A204.1 (cell line): ENCODE results near the gene BBOF1.
"Not testable (repeated sequence)": the region's sequence is repeated elsewhere in the genome, so short reads cannot be mapped to it uniquely, and the experiment has no call there.

ENCODE experiments used
- FAIRE-seq: peaks from 2 replicates; lab custom pipeline; 2012; peaks lifted over from hg19 to GRCh38; lab: Jason Lieb, UNC

BBOF1 gene, protein sequence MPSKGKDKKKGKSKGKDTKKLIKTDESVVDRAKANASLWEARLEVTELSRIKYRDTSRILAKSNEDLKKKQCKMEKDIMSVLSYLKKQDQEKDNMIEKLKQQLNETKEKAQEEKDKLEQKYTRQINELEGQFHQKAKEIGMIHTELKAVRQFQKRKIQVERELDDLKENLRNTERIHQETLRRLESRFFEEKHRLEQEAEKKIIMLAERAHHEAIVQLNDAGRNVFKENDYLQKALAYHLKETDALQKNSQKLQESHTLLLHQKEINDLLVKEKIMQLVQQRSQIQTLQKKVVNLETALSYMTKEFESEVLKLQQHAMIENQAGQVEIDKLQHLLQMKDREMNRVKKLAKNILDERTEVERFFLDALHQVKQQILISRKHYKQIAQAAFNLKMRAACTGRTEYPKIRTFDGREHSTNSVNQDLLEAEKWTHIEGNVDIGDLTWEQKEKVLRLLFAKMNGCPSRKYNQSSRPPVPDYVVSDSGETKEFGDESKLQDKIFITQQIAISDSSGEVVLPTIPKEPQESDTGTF

DNA sequence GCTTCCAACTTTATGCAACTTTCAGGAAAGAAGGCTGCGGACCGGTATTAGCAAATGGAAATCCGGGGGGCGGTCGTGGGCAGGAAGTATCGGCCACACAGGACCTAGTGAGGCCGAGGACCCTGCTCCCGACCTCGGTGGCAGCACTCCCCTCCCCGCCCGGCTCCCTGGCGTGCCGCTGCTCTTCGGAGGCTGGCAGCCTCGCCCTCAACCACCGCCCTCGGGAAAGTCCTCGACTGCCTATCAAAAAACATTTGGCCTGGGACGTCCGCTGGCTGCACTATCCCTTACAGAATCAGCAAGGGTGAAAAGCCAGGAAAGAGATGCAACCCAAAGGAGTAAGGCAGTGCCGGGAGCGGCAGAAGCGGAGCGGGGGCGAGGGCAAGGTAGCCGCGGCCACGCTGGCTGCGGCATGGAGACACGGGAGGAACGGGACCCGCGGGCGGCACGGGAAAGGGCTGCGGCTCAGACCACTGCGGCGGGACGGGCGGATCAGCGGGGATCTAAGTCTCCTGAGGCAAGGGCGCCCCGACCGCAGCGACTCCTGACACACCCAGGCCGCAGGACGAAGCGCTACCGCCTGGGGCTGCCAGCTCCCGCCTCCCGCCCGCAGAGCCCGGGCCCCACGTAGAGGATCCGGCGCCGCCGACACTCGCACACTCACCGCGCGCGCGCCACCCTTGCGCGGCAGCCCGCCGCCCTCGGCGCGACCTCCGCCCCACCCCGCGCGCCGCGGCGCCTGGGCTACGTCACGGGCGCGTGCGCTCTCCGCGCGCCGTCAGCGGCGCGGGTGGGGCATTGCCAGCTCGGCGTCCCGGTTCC, at the start of gene BBOF1, which contains the start of gene ENTPD5:
BBOF1 (plus strand) TSS at position 764 of the 822 bp plus-strand sequence. CDS start 130 bp downstream, outside the sequence.
ENTPD5 (minus strand) TSS at position 703 of the 822 bp plus-strand sequence. CDS start 31,186 bp downstream, outside the sequence.
- FAIRE-seq: no peak

DNA sequence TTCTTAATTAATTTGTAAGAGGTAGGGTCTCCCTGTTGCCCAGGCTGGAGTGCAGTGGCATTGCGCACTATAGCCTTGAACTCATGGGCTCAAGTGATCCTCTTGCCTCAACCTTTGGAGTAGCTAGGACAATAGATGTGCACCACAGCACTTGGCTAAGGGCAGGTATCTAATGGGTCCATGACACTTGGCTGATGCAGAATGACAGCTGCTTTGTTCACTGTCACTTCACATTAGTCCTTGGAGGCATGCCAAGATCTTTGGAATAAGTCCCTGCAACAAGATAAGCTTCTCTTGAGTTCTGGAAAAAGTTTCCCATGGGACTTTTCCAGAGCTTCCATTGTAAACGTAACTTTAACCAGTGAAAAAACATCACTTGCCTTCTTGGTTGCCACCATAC, 45.7 kb upstream of the BBOF1 start:
- no peak for FAIRE-seq

DNA sequence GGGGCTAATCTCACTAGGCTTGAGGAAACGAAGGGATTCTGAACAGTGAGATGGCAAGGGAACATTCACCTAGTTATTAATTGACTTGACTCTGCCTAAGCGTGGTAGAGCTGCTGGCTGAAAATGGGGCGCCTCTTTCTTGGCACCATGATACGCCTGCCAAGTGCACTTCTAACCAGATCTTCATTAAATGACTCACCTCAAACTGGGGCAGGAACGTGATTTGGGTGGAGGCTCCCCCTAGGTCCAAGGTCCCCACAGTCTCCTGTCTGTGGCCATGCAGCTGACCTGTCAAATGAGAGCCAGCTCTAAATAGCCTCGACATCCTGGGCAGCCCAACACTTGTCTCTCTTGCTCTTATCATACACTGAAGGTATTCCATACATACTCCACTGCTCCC, 43.0 kb upstream of the BBOF1 start:
- no peak for FAIRE-seq

DNA sequence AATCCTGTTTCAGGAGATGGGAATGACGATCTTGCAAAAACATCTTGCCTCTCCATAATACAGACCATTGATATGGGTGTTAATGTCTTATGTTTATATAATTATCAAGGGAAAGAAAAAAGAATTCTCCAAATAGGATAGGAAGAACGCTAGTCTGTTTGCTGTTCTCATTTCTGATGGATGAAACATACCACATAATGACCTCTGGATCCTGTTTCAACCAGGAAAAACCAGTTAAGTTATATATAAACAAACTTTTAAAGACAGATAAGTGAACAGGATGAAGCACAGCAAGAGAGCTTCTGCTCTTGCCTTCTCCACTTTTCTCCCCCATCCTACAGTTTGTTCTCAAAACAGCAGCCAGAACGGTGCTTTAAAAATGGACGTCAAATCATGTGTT, 41.3 kb upstream of the BBOF1 start:
- no peak for FAIRE-seq

DNA sequence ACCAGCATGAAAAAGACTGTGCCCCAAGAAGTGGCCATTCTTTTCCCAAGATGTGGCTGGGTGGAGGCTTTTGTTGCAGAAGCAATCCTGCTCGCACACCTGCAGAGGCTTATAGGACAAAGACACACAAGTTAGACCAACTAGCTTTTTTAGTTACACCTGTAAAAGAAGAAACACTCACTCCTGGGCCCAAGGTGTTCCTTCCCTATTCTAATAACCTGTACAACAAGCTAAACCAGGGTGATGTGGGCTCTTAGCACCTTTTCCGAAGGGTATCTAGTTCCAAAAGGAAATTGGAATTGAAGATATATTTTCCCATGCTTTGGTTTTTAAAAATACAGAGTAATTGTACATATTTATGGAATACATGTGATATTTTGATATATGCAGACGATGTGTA, 31.1 kb upstream of the BBOF1 start:
- no peak for FAIRE-seq

DNA sequence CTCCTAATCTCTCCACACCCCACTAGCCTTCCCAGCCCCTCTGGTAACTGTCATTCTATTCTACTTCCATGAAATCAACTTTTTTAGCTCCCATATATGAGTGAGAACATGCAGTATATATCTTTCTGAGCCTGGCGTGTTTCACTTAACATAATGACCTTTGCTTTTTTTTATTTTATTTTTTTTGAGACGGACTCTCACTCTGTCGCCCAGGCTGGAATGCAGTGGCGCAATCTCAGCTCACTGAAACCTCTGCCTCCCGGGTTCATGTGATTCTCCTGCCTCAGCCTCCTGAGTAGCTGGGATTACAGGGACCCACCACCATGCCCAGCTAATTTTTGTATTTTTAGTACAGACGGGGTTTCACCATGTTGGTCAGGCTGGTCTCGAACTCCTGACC, 30.5 kb upstream of the BBOF1 start:
- not testable (repeated sequence) for FAIRE-seq

DNA sequence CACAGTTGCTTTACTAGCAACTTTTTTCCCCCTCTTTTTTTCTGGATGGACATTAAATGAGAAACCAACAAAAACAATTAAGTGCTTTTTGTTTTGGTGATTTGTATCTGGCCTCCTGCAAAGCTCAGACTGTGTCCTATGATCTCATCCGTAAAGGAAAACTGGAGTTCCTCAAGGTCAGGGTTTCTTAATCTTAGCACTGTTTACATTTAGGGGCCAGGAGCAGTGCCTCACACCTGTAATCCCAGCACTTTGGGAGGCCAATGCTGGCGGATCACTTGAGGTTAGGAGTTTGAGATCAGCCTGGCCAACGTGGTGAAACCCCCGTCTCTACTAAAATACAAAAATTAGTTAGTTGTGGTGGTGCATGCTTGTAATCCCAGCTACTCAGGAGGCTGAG, 28.1 kb upstream of the BBOF1 start:
- no peak for FAIRE-seq

DNA sequence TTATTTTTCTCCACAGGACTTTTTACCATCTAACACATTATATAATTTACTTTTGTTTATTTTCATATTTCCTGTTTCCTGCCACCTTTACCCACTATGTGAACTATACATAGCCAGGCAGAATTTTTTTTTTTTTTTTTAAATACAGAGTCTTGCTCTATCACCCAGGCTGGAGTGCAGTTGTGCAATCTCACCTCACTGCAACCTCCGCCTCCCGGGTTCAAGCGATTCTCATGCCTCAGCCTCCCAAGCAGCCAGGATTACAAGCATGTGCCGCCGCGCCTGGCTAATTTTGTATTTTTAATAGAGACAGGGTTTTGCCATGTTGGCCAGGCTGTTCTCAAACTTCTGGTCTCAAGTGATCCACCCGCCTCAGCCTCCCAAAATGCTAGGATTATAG, 24.2 kb upstream of the BBOF1 start:
- FAIRE-seq: not testable (repeated sequence)

DNA sequence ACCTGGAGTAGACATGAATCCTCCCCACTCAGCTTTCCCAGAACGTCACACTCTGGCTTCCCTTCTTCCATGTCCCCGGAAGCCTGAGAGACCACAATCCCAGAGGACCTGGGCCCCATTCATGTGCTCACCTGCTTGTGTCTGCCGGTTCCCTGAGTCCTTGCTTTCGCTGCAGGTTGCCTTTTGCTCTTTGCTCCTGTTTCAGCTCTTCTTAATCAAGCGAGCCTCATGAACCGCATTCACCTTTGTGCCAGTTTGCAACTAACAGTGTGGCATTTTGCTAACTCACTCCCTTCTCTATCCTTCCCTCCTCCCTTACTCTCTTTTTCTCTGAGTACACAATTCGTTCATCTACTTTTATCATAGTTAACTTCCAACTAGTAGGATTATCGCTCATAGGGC, 23.2 kb upstream of the BBOF1 start:
- no peak for FAIRE-seq

DNA sequence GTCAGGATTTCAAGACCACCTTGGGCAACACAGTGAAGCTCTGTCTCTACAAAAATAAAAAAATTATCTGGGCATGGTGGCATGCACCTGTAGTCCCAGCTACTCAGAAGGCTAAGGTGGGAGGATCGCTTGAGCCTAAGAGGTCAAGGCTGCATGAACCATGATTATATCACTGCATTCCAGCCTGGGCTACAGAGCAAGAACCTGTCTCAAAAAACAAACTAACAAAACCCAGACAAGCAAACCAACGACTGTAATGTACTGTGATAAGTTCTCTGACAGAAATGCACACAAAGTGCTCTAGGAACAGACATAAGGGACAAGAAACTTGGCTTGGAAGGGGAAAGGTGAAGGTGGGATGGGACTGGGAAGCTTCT, 22.4 kb upstream of the BBOF1 start:
- FAIRE-seq: no peak

DNA sequence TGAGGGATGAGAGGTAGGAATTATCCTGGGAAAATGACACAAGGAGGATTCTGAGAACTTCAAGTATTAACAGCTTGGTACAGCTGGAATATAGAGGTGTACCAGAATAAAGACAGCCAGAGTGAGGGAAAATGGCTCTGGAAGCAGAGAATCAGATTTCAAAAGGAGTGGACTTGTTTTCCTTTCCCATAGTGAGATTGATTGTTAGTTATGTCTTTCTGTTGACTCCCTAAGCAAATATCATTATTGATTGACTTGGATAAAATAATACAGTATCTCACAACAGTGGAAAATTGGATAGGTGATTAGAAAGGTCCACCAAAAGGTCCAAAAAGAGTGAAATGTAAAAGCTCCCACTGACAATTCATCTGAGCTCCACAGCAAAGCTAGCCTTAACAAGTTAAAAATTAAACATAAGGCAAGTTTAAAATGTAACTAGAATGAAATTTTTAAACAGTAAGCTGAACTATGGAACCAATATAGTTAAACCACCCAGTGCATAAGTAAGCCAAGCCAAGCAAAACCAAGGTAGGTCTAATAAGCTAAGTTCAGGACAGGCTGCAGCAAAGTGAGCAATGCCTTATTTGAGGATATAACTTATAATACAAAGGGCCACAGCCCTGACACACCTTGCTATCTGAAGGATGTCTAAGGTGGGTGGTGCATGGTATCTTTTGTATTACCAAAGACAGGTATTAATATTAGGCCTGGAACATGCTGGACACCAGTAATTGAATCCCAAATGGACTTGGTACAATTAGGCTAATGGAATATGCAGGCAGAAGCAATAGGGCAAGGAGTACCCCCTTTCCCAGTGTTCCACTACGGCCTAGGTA, 21.8 kb upstream of the BBOF1 start:
- no peak for FAIRE-seq

DNA sequence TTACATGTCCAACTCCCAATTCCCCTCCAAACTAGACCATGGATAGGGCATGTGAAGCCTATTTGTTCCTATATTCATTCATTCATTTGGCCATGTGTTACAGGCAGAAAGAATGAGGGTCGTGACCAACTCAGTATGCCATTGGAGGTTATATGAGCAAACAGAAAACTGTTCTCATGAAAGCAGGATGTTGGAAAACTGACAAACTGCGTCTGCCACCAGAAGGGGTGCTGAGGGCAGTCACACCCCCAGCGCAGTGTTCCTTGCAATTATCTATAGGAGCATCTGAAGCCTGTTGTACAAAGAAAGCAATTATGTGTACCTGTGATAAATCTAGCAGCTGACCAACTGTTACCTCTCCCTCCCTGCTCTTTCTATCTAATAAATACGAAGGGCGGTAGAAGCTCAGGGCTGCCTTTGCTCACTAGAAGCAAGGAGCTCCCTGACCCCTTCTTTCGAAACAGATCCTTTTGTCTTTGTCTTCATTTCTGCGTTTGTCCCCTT, 21.2 kb upstream of the BBOF1 start:
- no peak for FAIRE-seq

DNA sequence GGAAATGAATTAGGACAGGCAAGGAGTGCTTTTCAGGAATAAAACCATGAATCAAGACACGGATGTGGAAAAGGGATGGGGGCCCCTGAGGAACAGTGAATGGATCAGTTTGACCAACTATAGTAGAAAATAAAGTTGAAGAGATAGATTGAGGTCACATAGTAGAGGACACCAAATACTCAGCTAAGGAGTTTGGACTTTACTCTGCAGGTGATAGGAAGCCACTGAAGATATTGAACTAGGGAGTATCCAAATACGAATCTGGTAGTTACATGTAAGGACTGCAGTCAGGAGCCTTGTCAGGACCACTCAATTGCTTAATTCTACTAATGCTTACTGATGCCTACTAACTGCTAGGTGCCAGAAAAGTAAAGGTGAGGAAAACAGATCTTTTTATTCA, 20.4 kb upstream of the BBOF1 start:
- FAIRE-seq: no peak

DNA sequence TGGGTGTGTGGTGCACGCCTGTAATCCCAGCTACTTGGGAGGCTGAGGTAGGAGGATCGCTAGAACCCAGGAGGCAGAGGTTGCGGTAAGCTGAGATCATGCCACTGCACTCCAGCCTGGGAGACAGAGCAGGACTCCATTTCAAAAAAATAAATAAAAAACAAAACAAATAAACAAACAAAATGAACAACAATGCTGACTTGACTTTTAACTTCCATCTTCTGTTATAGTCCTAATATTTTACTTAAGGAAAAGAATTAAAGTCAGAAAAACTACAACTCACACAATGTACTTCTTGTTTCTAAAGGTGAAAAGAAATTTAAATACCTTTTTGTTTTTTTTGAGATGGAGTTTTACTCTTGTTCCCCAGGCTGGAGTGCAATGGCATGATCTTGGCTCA, 13.5 kb upstream of the BBOF1 start:
- not testable (repeated sequence) for FAIRE-seq

DNA sequence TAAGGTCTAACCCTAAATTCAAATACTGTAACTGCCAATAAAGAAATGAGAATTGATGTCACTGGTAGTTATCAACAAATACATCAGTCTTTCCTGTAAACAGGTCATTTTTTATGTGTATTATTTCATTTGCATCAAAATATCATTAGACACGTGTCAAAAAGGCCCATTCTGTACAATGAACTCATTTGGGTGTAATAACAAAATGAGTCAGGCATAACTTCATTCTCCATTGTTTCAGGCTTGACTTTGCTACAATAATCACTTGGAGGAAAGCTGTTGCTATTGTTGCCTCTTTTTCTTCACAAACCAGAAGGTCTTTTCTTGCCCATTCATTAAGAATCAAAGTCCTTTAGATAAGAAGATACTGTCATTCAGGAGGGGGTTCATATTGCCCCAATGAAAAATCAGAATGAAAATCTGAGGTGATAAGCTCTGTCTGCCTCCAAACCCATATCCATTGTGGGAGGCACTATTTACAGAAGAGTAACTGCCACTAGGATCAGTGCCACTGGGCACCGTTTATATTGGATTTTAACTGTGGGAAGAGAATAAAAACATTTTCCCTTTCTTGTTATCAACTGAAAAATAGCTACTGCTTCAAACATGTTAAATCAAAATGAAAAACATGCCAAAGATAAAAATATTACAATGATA, 10.2 kb upstream of the BBOF1 start:
- no peak for FAIRE-seq

DNA sequence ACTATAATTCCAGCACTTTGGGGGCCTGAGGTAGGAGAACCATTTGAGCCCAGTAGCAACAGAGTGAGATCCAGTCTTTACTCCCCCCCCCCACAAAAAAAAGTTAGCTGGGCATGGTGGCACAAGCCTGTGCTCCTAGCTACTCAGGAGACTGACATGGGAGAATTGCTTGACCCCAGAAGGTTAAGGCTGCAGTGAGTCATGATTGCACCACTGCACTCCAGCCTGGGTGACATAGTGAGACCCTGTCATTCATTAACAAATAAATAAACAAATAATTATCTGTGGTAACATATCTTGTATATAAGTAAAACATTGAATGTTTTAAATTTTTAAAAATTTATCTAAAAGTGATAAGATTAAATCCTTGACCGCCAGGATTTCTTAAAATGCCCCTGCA, 4.8 kb upstream of the BBOF1 start:
- no peak for FAIRE-seq

DNA sequence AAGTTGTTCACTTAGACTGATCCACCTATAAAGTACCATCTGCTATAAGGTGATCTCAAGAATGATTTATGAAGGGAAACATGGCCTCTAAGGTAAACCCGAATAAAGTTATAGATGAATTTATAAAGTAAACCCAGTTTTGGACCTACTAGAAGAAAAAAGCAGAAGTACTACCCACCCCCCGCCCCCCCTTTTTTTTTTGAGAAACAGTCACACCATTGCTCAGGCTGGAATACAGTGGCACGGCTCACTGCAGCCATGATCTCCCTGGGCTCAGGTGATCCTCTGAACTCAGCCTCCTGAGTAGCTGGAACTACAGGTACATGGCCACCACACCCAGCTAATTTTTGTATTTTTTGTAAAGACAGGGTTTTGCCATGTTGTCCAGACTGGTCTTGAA, 4.0 kb upstream of the BBOF1 start:
- FAIRE-seq: no peak

DNA sequence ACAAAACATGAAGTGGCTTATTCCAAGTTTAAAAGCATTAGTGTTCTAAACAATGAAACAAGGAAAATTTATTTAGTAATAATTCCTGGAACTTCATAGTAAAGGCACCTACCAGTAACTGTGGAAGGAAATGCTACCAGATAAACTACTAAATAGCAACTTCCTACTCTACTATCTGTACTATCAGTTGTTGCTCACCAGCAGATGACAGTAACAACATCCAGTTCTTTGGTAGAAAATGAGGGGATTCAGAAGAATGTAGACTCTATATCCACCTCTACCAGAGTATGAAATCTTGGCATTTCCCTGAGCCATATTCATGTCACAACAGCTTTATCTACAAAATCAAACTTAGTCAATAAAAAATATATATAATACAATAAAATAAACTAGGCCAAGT, 3.2 kb upstream of the BBOF1 start:
- no peak for FAIRE-seq

DNA sequence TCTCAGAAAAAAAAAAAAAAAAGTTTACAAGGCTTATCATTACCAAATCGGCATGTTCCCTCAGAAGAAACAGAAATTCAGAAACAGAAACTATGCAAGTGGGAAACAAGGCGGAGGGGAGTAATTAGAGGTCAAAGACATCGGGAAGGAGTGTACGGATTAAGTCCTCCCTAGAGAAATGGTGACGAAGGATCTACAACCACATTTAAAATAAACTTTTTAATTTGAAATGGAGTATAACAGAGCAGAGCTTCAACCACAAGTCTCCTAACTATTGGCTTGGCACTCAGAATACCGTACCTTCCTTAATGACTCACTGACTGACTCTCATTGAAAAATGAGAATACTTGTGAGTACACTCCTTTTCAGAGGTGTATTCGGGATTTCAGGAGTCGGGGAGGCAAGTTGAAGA, 969 bp upstream of the BBOF1 start:
- no peak for FAIRE-seq

DNA sequence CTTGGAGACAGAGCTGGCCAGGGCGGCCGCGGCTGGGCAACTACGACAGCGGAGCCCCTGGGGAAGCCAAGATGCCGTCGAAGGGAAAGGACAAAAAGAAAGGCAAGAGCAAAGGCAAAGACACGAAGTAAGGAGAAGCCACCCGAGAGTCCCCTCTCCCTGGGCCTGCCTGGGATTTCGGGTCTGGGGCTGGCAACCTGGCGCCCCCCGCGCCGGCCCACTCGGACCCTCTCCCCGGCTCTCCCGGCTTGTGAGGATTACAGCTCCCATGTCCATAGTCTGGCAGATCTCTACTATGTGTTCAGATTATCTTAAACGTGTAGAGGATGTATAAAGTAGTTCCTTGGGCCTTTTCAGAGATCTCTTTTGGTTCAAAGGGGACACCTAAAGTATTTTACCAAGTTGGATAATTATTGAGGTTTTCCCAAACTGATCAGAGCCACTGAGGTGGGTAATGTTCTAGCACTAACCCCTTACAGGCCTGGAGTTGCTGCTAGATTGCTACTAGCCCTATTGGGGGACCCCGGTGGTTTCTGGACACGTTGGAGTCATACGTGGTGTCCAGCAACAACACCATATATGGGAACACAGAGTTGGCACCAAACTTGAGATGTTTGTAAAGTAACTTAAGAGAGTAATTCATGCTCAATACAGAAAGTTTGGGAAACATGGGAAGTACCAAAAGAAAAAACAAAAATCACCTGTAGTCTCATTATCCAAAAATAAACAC, 424 bp downstream of the BBOF1 start:
- no peak for FAIRE-seq

DNA sequence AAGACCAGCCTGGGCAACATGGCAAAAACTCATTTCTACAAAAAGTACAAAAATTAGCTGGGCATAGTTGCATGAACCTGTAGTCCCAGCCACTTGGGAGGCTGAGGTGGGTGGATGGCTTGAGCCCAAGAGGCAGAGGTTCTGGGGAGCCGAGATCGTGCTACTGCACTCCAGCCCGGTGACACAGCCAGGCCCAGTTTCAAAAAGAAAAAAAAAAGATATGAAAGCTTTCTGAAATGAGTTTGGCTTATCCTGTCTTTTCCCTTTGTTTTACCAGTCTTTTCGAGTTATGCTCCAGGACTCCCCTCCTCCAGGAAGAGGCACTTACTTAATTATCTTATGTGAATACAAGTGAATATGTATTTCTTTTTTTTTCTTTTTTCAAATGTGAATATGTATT, 3.2 kb downstream of the BBOF1 start:
- no peak for FAIRE-seq
